Right lobe of liver (tissue), 6 donors: ENCODE results near the gene PVALEF. TPM values are rescaled to one million over a fixed set of nuclear protein-coding genes. Genes with fewer than 3 reads are reported as not detected.

Experiments
- ATAC-seq, 4 donors: fragments of 200-7000 bp; cut with Tn5 transposase; one replicate each; pipeline ENCODE4 v1.9.1; 2020; ENCODE audit warnings: mild to moderate bottlenecking in 4 of 4, moderate library complexity in 4 of 4
- DNase-seq, 3 donors: peaks; one replicate each; pipeline ENCODE4 v3.0.0-alpha.2; 2020
- H3K27ac ChIP-seq, 3 donors: fragments of 200-600 bp; one replicate each; pipeline ENCODE4 v1.8.0; 2022
- H3K27me3 ChIP-seq, 2 donors: fragments of 200-600 bp; one replicate each; pipeline ENCODE4 v1.8.0; 2022
- H3K36me3 ChIP-seq, 4 donors: fragments of 200-600 bp; sonication (generic) in 1 of 4; one replicate each; pipeline versions ENCODE4 v1.5.1 to v1.8.0; 2017 to 2022; ENCODE audit warnings: control low read depth in 1 of 4
- H3K4me1 ChIP-seq, 4 donors: fragments of 200-600 bp; sonication (generic) in 1 of 4; one replicate each; pipeline versions ENCODE4 v1.5.1 to v1.8.0; 2017 to 2022; ENCODE audit warnings: control low read depth in 1 of 4
- H3K4me3 ChIP-seq, 3 donors: fragments of 200-600 bp; one replicate each; pipeline ENCODE4 v1.8.0; 2022
- H3K9me3 ChIP-seq, 4 donors: fragments of 200-600 bp; sonication (generic) in 1 of 4; one replicate each; pipeline versions ENCODE4 v1.5.1 to v1.8.0; 2017 to 2022; ENCODE audit warnings: control low read depth in 1 of 4
- CTCF ChIP-seq, 4 donors: fragments of 200-600 bp in 3 of 4; fragments of 450-650 bp in 1 of 4; IDR thresholded peaks; one replicate each; pipeline versions ENCODE4 v1.5.1 to v1.8.0; 2016 to 2022; ENCODE audit warnings: antibody characterized with exemption in 4 of 4, mild to moderate bottlenecking in 2 of 4
- POLR2A ChIP-seq: fragments of 450-650 bp; IDR thresholded peaks from one replicate; pipeline ENCODE4 v1.6.1; 2017; ENCODE audit warnings: antibody characterized with exemption, mild to moderate bottlenecking
- WGBS: methylation state at CpG from one replicate; pipeline ENCODE4 v1.1.6; 2018; ENCODE audit warnings: low coverage, low lambda C conversion rate; ENCODE audit not compliant: insufficient coverage; ENCODE audit errors: missing lambda C conversion rate; 5-methylcytosine and 5-hydroxymethylcytosine counted together
- intact Hi-C, 2 donors: fragments of 100-400 bp; cut with DNase I; formaldehyde crosslinking; loops; one replicate each; pipeline versions ENCODE4 v1.11.2 to v1.14.1; 2022
- total RNA-seq, 6 experiments: library from RNA; depleted of rRNA in 2 of 6; stranded (reverse); fragments of >200 nt in 2 of 6; fragmentation: NEBNext Ultra II Directional in 3 of 6; extraction: Animal tissue kit (Norgen Biotek cat#: 25700) in 3 of 6; gene quantifications; one replicate each; pipeline versions ENCODE4 v1.1.0 to v1.2.4, GENCODE V29; 2016 to 2023
- donor health status: DM: no; HTN: yes; CAD: no.
- donor health status: DM: no; HTN: no; CAD: no.
- donor health status: DM: no; HTN: no; CAD: no.
- donor health status: DM: no; HTN: yes; CAD: no.
- donor health status: DM: no; HTN: yes; CAD: no.

The PVALEF gene
- total RNA-seq, 6 experiments from 2014 or later = not detected

- H3K4me1 ChIP-seq = no peaks in the 10 kb centered on the region
- no peak for ATAC-seq
- no peak for DNase-seq
- H3K27me3 ChIP-seq = no peaks in the 10 kb centered on the region
- no peak for TF ChIP-seq CTCF (IDR thresholded peaks at IDR 0.05)
- TF ChIP-seq POLR2A = no peak
- WGBS = 0% methylated on average over 1 of the region's 34 CpGs
- no peak overlapping the region for H3K4me3 ChIP-seq
- H3K36me3 ChIP-seq = no peaks in the 10 kb centered on the region
- intact Hi-C loops = no loop called here
- H3K9me3 ChIP-seq = no peaks in the 10 kb centered on the region
- no peak overlapping the region for H3K27ac ChIP-seq
These were observed 38.8 kb upstream of the PVALEF start for GRCh38 chr17:81126281-81127132.

GRCh38 chr17:81127133-81127455 lies 38.2 kb upstream of the PVALEF start:
- 0% methylated on average over 1 of the region's 5 CpGs for WGBS
- intact Hi-C loops = no loop called here
- Histone ChIP-seq H3K36me3 (no peaks in the 10 kb centered on the region), H3K27ac (no peak overlapping the region), H3K27me3 (no peaks in the 10 kb centered on the region), H3K9me3 (no peaks in the 10 kb centered on the region), H3K4me1 (no peaks in the 10 kb centered on the region), H3K4me3 (no peak overlapping the region)
- no peak for ATAC-seq
- TF ChIP-seq CTCF (IDR thresholded peaks at IDR 0.05) = no peak
- TF ChIP-seq POLR2A = no peak
- DNase-seq = no peak

- no peaks in the 10 kb centered on the region for H3K4me1 ChIP-seq
- no peak overlapping the region for H3K4me3 ChIP-seq
- ATAC-seq (no peak), DNase-seq (no peak)
- no peak overlapping the region for H3K27ac ChIP-seq
- no peak for TF ChIP-seq POLR2A
- no peak for TF ChIP-seq CTCF (IDR thresholded peaks at IDR 0.05)
- H3K27me3 ChIP-seq = no peaks in the 10 kb centered on the region
- WGBS = 96% methylated on average over 6 of the region's 25 CpGs
- no peaks in the 10 kb centered on the region for H3K9me3 ChIP-seq
- no peaks in the 10 kb centered on the region for H3K36me3 ChIP-seq
- intact Hi-C loops = no loop called here
These were observed 37.7 kb upstream of the PVALEF start for GRCh38 chr17:81127526-81128177.

- WGBS = 100% methylated on average over 5 of the region's 14 CpGs
- TF ChIP-seq POLR2A (no peak), CTCF (IDR thresholded peaks at IDR 0.05) (no peak)
- DNase-seq = no peak
- Histone ChIP-seq H3K4me3 (no peak overlapping the region), H3K36me3 (no peaks in the 10 kb centered on the region), H3K27me3 (no peaks in the 10 kb centered on the region), H3K4me1 (no peaks in the 10 kb centered on the region), H3K9me3 (no peaks in the 10 kb centered on the region), H3K27ac (no peak overlapping the region)
- ATAC-seq = no peak
- intact Hi-C loops = no loop called here
These were observed 37.0 kb upstream of the PVALEF start for GRCh38 chr17:81128338-81128737.
